ENCODE results near the gene UGT1A7.

UGT1A7 gene

GRCh38 chr2:233760043-233760442, 78.3 kb downstream of the UGT1A7 start, which contains the start of gene UGT1A1:
TSS of gene UGT1A1 (plus strand) at chr2:233760270. CDS start at chr2:233760288, 18 bp downstream.
- no peak for DNase-seq (ENCODE audit: extremely low read depth in 1 of 2, low read depth in 1 of 2)

- no peak for DNase-seq (ENCODE audit: extremely low read depth in 1 of 2, low read depth in 1 of 2)
Observed at GRCh38 chr2:233761040-233761769, 79.5 kb downstream of the UGT1A7 start.

GRCh38 chr2:233764264-233764663, 82.6 kb downstream of the UGT1A7 start:
- DNase-seq (ENCODE audit: extremely low read depth in 1 of 2, low read depth in 1 of 2): no peak

- no peak for DNase-seq (ENCODE audit: extremely low read depth in 1 of 2, low read depth in 1 of 2)
Observed at GRCh38 chr2:233764761-233765160, 83.1 kb downstream of the UGT1A7 start.

GRCh38 chr2:233766416-233766815, 84.7 kb downstream of the UGT1A7 start:
- DNase-seq (ENCODE audit: extremely low read depth in 1 of 2, low read depth in 1 of 2): no peak

- DNase-seq (ENCODE audit: extremely low read depth in 1 of 2, low read depth in 1 of 2): no peak
Observed at GRCh38 chr2:233768076-233768475, 86.4 kb downstream of the UGT1A7 start.

- DNase-seq (ENCODE audit: extremely low read depth in 1 of 2, low read depth in 1 of 2): no peak
Observed at GRCh38 chr2:233769260-233769659, 87.6 kb downstream of the UGT1A7 start.

- no peak for DNase-seq (ENCODE audit: extremely low read depth in 1 of 2, low read depth in 1 of 2)
Observed at GRCh38 chr2:233772153-233772552, 90.5 kb downstream of the UGT1A7 start.

GRCh38 chr2:233772583-233772982, 90.9 kb downstream of the UGT1A7 start:
- no peak for DNase-seq (ENCODE audit: extremely low read depth in 1 of 2, low read depth in 1 of 2)

- no peak for DNase-seq (ENCODE audit: extremely low read depth in 1 of 2, low read depth in 1 of 2)
Observed at GRCh38 chr2:233773854-233774253, 92.2 kb downstream of the UGT1A7 start.

GRCh38 chr2:233775414-233775813, 93.7 kb downstream of the UGT1A7 start:
- DNase-seq (ENCODE audit: extremely low read depth in 1 of 2, low read depth in 1 of 2): no peak

GRCh38 chr2:233778030-233778429, 96.3 kb downstream of the UGT1A7 start, which contains the start of gene MROH2A:
TSS of gene MROH2A (plus strand) at chr2:233778330. CDS start at chr2:233779359, 1,029 bp downstream.
- no peak for DNase-seq (ENCODE audit: extremely low read depth in 1 of 2, low read depth in 1 of 2)

- no peak for DNase-seq (ENCODE audit: extremely low read depth in 1 of 2, low read depth in 1 of 2)
Observed at GRCh38 chr2:233779722-233780121, 98.0 kb downstream of the UGT1A7 start.

- no peak for DNase-seq (ENCODE audit: extremely low read depth in 1 of 2, low read depth in 1 of 2)
Observed at GRCh38 chr2:233780771-233781170, 99.1 kb downstream of the UGT1A7 start.

- no peak for DNase-seq (ENCODE audit: extremely low read depth in 1 of 2, low read depth in 1 of 2)
Observed at GRCh38 chr2:233789554-233789953, 107.9 kb downstream of the UGT1A7 start.

- no peak for DNase-seq (ENCODE audit: extremely low read depth in 1 of 2, low read depth in 1 of 2)
Observed at GRCh38 chr2:233791151-233791882, 109.6 kb downstream of the UGT1A7 start.

- DNase-seq (ENCODE audit: extremely low read depth in 1 of 2, low read depth in 1 of 2): no peak
Observed at GRCh38 chr2:233791883-233792329, 110.2 kb downstream of the UGT1A7 start.

GRCh38 chr2:233792720-233793119, 111.0 kb downstream of the UGT1A7 start:
- DNase-seq (ENCODE audit: extremely low read depth in 1 of 2, low read depth in 1 of 2): no peak

GRCh38 chr2:233793465-233794127, 111.9 kb downstream of the UGT1A7 start:
- DNase-seq (ENCODE audit: extremely low read depth in 1 of 2, low read depth in 1 of 2): no peak

- no peak for DNase-seq (ENCODE audit: extremely low read depth in 1 of 2, low read depth in 1 of 2)
Observed at GRCh38 chr2:233794128-233794658, 112.5 kb downstream of the UGT1A7 start.

- DNase-seq (ENCODE audit: extremely low read depth in 1 of 2, low read depth in 1 of 2): no peak
Observed at GRCh38 chr2:233795735-233796171, 114.1 kb downstream of the UGT1A7 start.
